Suprapubic skin (tissue), 4 donors: ENCODE measurements around the gene UBR3.

Experiments
- EP300 ChIP-seq: sonication (generic); formaldehyde crosslinking; IDR thresholded peaks from one replicate; pipeline ENCODE4 v1.6.1; 2017; ENCODE audit warnings: antibody characterized with exemption
- POLR2A ChIP-seq, 2 donors: fragments of 450-650 bp; IDR thresholded peaks; one replicate each; pipeline ENCODE4 v1.6.1; 2017; ENCODE audit warnings: antibody characterized with exemption in 2 of 2, mild to moderate bottlenecking in 2 of 2, moderate library complexity in 2 of 2
- POLR2AphosphoS5 ChIP-seq, 3 donors: sonication (generic); formaldehyde crosslinking; IDR thresholded peaks; one replicate each; pipeline ENCODE4 v1.6.1; 2017; ENCODE audit warnings: antibody characterized with exemption in 3 of 3
- TF ChIP-seq, protein P1 (sequence below), 2 donors: fragments of 200-600 bp in 1 of 2; fragments of 450-650 bp in 1 of 2; sonication (generic) in 1 of 2; IDR thresholded peaks; one replicate each; pipeline ENCODE4 v1.5.1; 2016 to 2019; ENCODE audit warnings: antibody characterized with exemption in 2 of 2, mild to moderate bottlenecking in 1 of 2, moderate library complexity in 1 of 2

DNA sequence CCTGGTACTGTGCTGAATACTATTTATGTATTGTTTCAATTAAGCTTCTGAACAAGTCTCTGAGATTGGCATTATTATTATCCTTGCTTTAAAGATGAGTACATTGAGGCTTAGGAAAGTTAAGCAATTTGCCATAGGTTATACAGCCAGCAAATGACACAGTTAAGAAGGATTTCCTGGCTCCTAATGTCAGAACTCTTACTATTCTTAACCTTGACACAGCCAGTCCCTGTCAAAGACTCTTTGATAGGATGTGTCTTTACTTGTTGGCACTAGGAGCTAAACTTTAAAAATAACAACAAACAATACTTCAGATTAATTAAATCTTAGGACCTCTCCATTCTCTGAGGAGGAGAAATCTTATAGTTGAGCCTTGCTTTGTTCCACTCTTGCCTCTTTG, 70.6 kb downstream of the UBR3 start:
- TF ChIP-seq, protein P1, sequence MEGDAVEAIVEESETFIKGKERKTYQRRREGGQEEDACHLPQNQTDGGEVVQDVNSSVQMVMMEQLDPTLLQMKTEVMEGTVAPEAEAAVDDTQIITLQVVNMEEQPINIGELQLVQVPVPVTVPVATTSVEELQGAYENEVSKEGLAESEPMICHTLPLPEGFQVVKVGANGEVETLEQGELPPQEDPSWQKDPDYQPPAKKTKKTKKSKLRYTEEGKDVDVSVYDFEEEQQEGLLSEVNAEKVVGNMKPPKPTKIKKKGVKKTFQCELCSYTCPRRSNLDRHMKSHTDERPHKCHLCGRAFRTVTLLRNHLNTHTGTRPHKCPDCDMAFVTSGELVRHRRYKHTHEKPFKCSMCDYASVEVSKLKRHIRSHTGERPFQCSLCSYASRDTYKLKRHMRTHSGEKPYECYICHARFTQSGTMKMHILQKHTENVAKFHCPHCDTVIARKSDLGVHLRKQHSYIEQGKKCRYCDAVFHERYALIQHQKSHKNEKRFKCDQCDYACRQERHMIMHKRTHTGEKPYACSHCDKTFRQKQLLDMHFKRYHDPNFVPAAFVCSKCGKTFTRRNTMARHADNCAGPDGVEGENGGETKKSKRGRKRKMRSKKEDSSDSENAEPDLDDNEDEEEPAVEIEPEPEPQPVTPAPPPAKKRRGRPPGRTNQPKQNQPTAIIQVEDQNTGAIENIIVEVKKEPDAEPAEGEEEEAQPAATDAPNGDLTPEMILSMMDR (IDR thresholded peaks at IDR 0.05): no peak
- TF ChIP-seq POLR2AphosphoS5 (IDR thresholded peaks at IDR 0.05) (no peak), POLR2A (IDR thresholded peaks at IDR 0.05) (no peak), EP300 (no peak)
